Measurements from ENCODE around the gene PLBD1.

The PLBD1 gene

DNA sequence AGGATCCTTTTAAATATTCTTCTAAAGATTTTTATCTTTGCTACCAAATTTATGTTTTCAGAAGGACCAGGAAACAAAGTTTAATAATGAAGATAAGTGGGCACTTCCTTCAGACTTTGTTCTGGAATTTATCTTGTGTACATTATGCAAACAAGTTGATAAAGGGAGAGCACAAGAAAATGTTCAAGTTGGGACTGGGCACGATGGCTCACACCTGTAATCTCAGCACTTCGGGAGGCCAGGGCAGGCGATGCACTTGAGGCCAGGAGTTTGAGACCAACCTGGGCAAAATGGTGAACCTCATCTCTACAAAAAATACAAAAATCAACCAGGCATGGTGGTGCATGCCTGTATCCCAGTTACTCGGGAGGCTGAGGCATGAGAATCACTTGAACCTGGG, 4.6 kb downstream of the PLBD1 start:
- no peak for DNase-seq

DNA sequence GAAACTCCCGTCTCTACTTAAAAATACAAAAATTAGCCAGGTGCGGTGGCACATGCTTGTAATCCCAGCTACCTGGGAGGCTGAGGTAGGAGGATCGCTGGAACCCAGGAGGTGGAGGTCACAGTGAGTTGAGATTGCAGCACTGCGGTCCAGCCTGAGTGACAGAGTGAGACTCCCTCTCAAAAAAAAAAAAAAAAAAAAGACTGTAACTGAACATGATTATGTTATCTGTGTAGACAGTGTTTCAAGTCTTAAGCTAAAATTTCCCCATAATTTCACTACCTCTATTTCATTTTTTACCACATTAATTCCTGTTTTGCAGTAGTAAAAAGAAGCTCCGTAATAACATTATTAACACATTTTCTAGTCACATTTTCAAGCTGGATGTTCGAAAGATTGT, 5.4 kb downstream of the PLBD1 start:
- no peak for DNase-seq

DNA sequence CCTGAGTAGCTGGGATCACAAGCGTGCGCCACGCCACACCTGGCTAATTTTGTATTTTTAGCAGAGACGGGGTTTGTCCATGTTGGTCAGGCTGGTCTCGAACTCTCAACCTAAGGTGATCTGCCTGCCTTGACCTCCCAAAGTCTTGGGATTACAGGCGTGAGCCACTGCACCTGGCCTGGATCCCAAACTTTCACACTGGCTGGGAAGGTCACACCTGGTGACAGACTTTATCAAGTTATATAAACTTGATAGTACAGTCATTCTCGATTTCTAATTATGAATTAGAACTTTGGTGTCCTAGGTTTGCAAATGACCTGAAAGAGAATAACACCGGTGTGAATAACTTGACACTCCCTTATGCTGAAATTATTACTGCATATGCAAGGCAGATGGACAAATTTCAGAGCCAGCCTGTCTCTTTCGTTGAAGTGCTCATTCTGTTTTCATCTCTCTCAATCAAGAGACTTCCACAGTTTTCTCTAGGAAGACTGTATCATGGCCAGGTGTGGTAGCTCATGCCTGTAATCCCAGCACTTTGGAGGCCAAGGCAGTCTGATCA, 5.9 kb downstream of the PLBD1 start:
- DNase-seq, result no peak

DNA sequence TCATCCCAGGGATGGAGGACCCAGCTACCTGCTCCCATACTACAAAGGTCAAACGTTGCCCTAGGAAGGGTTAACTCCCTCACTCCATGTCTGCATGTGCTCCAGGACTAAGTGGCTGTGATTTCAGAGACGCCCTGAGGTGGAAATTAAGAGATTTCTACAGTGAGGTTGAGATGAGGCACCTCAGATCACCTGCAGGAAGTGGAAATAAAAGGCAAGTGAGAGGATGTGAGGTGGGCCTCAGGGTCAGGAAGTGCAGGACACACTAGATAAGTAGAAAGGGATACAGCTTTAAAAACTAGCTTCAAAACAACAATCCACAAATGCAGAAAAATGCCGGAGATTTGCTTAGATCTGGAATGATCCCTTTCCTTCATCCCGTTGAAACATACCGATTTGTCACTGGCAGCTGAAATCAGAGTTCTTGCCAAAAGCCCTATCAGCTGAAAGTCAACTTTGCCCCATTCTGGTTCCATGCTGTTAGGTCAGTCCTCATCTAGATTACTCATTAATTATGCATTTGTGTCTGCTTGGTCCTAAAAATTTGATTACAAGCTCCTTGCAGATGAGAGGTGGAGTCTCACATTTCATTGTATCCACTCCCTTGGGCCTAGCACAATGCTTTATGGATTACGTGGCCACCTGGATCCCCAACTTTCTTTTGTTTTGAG, 6.6 kb downstream of the PLBD1 start:
- DNase-seq, result no peak

DNA sequence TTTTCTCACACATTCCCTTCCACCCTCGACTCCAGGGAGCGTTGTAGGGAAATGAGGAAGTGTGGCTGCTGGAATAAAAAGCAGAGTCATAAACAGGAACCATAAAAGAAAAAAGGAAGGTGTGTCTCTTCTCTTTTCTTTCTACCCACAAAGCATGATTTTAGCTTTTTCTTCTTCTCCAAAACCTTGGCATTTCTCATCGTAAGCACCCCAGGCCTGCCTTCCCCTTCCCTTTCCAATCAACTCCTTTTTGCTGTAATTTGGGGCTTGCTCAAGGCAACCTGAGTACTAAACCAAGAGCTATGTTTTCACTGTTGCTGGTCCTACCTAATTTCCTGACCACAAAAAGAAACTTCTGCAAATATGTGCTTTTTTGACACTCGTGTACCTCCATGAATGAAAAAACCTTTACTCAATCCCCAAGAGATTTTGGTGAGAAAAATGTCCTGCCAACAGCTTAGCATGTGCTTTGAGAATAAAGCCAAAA, 9.2 kb downstream of the PLBD1 start:
- no peak for DNase-seq

DNA sequence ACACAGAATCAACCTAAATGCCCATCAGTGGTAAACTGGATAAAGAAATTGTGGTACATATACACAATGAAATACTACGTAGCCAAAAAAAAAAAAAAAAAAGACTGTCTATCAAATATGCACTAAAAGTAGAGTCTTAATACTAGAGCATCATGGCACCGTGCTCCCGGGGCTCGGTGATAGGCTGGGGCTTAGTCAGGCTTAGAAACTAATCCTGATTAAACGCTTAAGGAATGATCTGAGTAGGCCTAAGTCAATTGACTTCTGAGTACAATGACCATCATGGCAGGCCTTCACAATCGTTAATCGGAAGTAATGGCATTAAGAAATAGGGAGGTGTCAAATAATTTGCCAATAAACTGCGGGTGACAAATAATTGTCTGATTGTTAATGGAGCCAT, 9.7 kb downstream of the PLBD1 start:
- DNase-seq, result no peak

DNA sequence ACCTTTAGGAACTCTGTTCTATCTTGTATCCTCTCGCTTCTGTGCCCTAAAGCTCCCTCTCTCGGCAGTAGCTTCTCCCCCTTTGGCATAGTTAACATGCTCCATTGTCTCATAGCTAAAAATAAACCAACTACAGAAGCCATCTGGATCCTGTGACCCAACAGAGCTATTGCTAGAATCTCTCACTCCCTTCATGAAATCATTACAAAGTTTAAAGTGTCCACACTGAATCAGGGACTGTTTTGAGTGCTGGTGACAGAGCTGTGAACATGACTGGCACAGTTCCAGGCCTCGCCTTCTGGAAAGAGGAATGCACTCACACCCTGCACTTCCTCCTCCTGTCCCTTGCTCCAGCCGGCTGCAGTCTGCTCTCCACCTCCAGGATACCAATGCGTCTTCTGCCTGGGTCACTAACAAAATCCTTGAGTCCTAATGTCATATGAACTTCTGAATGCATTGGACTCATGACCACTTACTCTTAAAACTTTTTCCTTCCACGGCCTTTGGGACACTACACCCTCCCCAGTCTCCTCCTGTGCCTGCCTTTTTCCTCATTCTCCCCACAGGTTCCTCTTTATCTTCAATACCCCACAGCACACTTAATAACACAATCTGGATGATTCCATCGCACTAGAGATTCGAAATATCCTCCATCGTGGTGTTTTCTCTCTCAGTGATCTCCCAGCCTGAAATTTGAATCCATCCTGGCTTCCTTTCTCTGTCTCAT, 13.2 kb downstream of the PLBD1 start:
- DNase-seq, result no peak

DNA sequence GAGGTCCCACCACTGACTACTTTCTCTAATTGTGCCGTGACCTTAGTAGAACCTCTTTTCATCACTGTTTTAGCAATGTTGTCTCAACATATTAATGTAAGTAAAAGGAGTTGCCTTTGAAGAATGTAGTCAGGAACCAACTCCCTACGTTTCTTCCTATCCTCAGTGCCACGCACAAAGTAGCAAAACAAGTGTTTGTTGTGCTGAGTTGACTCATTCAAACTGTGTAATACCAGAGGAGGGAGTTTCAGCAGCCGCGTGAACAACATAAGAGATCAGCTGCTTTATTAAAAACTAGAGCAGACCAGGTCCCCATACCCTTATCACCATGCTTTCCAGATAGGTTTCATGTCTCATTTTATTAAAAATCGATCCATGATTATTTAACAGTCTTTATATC, 19.1 kb downstream of the PLBD1 start:
- DNase-seq, result no peak

DNA sequence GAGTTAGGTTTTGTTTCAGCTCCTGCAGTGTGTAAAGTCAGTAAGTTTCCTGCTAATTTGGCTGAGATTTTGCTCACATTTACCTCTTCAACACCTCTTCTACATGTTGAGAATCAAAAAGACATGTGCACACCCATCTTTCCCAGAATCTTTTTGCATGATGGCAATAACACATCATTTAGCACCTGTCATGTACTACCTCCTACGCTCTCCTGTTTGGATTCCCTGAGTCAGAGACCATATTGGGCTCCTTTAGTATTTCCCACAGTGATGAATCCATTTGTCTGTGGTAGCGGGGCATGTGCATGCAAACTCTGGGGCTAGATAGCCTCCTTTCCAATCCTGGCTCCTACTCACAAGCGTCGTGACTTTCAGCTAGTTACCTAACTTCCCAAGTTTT, 20.1 kb downstream of the PLBD1 start:
- DNase-seq, result no peak

DNA sequence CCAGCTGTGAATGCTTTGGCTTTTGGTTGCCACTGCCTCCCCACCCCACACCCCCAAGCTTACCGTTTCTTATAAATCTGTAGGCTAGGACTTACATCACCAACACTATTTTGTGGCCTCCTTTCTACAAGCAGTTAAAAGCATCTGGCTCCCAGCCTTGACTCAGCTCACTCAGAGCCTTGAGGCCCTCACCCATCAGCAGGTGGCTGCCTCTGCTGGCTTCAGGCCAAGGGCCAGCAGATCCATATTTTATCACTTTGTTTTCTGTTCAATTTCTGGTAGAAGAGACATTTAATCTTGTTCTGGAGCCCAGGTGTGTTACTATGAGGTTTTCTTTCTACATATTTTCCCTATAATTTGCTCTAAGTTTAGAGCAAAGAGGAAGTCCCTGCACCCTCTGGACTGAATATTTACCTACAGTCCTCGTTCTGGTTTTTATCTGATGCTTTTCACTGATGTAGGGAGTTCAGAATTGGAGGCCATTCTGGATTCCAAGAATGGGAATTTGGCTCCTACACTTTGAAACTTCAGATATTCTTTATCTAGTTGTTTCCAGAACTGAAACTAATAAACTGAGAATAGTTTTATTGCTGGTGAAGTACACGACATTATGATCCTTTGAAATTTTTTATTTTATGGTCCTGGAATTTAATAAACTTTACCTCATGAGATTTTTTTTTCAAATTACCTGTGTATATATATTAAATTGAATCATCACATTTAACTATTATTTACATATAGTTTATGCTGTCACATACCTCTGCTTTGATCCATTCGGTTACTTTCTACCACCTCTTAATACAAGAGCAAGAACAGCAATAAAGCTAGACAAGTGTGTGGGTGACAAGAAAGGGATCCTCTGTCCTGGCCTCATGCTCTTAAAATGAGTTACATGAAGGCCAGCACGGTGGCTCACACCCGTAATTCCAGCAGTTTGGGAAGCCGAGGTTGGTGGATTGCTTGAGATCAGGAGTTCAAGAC, 22.2 kb downstream of the PLBD1 start:
- DNase-seq, result no peak

DNA sequence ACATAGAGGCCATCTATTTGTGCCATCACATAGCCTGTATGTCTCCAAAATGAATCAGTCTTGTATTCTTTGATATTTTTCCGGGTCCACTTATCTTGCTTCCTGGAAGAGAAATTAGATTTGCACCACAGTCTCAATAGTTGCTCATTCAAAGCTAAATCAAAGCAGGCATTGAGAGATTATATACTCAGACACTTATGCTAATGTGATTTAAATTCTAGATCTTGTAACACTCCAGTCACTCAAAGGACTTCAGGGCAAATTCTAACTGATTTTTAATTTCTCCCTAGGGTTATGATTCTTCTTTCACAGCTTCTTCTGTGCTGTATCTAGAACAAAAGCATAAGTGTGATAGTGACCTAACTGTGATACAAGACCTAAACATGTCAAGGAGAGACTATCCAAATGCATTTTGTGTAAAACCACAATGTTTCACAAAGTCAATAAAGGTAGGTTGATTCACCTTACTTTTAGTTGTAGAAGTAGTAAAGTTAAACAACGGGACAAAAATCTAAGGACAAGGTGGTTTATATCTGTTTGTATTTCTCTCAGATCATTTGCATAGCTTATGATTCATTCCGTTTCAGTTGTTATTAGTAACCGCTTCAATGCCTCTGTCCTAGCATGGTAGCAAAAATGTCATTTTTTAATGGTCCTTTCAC, 26.8 kb downstream of the PLBD1 start:
- no peak for DNase-seq

DNA sequence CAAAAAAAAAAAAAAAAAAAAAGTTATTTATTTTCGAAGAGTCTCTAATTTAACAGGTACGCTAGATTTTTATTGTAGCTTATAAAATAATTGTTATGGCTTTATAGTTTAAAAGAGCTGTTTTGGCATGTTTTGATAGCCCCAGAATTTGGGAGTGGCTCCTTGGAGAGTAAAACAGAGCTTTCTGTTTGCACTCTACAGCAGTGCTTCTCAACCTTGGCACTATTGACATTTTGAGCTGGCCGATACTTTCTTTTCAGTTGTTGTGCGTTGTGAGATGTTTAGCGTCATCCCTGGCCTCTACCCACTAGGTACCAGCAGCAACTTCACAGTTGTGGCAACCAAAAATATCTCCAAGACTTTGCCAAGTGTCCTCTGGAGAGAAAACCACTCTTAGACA, 30.6 kb downstream of the PLBD1 start:
- DNase-seq, result no peak

DNA sequence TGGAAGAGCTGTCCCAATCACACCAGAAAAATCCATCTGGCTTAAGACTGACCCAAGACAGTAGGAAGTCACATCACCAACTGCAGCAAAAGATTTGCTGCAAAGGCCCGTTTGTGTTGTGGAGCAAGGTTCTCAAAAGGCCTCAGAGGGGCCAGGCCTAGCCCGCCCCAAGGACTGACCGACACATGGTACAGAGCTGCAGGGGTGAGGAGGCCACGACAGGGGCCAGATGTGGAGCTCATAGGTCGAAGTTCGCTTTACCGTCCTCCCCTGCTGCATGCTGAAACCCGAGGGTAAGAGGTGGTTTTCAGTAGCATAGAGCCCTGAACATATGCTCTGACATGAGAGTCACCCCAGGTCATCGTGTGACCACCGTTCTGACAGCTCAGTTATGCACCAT, 35.5 kb downstream of the PLBD1 start:
- no peak for DNase-seq

DNA sequence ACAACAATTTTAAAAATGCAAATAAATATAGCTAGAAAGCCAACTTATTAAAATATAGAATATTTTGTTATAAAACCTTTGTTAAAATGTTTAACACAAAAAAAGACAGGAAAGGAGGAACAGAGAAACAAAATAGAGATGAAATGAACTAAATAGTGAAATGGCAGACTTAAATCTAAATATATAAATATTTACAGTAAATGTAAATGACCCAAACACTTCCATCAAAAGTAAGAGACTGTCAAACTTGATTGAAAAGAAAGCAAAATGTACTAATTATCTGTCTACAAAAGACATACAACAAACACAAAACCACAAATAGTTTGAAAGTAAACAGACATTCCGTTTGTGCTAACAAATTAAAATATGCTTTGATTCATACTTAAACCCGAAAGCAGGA, 41.7 kb downstream of the PLBD1 start:
- DNase-seq, result no peak

DNA sequence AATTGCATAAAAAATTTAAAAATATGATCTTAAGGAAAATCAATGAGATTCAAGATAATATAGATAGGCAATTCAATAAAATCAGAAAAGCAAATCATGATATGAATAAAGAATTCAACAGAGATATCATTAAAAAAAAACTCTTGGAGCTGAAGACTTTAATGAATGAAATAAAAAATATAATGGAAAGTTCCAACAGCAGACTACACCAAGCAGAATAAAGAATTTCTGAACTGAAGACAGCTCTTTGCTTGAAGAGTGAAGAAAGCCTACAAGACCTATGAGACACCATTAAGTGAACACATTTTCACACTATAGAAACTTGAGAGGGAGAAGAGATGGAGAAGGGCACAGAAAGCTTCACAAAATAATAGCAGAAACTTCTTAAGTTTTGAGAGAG, 45.9 kb downstream of the PLBD1 start:
- DNase-seq, result no peak

DNA sequence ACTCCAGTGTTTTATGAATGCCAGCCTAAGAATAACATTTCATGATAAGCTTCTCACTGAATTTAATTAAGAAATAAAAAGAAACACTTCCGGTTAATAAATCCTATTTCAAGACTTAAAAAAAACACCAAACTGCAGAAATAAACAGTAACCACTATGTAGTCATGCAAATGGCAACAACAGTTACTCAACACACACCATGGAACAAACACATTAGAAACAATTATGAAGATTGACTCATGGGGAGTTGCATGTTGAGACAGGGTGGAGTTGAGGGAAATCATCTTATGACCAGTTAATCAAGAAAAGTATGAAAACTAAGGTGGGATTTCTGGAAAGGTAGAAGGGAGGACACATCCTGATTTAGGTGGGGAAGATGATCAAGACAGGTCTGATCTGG, 52.7 kb downstream of the PLBD1 start:
- DNase-seq, result no peak

DNA sequence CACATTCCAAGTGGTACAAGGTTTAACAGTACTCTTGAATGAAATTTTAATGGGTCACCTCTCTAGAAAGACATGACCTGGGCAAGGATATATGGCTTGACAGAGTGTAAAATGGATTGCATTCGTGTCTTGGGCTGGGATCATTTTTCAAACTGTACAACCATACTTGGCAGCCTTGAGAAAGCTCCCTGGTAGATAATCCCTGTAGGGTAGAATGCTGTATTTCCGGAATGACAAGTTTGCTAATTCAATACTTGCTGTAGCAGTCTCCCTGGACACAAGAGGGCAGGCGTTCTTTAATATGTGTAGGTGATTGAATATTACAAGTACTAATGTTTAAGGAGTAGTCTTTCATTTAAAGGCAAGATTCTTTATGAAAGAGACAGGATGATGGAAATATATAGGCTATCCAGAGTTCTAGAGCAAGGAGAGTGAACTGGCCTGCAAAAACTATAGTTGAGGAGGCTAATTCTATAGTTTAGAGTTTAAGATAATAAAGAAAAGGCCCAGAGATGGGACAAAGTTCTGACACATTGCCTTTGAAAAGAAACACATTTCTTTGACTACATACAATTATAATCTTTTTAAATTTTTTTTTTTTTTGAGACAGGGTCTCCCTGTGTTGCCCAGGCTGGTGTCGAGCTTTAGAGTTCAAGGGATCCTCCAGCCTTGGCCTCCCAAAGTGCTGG, 53.4 kb downstream of the PLBD1 start:
- no peak for DNase-seq

DNA sequence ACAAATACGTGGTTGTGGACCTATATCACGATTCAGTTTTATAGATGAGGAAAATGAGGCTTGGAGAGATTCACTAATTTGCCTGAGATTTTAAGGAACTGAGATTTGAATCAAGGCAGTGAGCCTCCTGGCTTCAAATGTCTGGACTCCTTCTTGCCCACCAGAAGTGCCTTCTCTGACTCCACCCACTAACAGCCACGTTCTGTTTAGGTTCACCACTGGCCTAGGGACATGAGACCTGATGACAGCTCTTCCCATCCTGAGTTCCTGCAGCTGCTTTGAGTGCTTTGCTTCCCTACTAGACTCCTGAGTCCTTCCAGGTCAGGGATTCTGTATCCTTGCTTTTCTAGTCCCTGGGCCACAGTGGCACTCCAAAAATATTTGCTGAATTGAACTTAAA, 57.1 kb downstream of the PLBD1 start:
- no peak for DNase-seq

DNA sequence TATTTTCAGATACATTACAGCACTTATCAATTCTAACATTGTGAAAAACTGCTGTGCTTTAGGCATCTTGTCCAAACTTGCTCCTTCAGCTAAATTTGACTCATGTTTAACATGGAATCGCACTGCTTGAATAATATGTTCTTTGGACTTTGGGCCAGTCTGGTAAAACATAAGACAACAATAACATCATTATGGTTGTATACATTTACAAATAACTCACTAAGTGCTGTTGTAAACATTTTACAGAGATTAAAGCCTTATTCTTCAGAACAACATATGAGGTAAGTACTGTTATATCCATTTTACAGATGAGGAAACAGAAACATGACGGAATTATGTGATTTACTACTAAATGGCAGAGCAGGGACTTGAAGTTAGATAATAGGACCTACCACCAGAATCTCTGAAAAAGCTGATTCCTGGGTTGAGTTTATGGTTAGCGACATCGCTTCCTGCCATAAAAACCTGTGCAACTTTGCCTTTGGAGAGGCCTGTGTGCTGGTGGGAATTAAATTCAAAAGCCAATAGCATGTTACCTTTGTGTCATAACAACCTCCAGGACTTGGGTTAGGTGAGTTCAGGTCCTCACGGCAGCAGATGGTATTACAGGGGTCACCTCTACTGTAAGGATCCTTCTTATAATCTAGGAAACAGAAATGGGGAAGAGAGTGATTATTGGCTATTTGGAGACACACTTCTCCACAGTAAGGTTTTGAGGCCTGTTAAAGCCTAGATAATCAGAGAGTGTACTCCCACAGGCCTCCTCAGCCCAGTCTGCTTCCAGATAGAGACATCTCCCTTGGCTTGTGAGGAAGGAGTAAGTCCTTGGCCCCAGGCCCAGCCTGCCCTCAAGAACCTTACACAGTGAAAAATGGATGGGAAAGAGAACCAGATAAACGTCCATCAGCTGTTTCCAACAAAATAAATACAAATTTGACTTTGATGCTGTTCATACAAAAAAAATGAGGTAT, 61.8 kb downstream of the PLBD1 start:
- no peak for DNase-seq

DNA sequence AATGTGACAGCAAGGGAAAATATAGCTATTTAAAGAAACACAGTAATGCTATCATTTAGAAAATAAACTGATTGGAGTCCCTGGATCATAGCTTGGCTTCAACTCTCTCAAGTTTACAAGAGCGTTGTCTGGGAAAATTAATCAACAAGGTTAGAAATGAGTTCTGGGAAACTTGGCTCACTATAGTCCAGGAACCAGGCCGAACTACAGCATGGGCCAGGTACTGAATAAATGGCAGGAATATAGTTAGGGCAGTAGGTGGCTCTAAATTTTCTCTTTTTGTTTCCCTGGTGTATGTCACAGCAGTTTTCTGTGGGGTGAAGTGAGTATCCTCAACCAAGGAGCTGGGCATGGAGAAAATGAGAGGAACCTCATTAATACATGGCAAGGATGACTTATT, 72.4 kb downstream of the PLBD1 start:
- no peak for DNase-seq

DNA sequence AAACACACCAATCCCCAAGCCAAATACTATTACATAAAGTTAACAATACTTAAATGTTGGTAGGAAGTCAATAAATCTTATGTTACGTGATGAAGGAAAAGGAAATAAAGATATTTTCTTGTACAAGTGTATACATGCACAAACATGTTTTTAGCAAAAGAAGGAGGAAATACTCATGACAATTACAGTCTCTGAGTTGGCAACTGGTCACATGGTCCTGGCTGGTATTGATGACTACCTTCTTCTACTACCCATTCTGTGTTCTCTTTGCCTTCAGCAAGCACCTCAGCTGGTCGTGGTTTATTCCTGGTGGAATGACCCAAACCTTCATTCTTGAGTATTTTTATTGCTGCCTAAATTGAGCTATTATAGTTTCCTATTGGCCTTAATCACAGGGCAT, 84.8 kb downstream of the PLBD1 start:
- DNase-seq, result no peak
